AG20443 (cell line): ENCODE results near the gene GAPVD1.

Experiments
- DNase-seq: peaks from one replicate; pipeline ENCODE4 v3.0.0; 2012; ENCODE audit warnings: low spot score, mixed read lengths

Gene GAPVD1

DNA sequence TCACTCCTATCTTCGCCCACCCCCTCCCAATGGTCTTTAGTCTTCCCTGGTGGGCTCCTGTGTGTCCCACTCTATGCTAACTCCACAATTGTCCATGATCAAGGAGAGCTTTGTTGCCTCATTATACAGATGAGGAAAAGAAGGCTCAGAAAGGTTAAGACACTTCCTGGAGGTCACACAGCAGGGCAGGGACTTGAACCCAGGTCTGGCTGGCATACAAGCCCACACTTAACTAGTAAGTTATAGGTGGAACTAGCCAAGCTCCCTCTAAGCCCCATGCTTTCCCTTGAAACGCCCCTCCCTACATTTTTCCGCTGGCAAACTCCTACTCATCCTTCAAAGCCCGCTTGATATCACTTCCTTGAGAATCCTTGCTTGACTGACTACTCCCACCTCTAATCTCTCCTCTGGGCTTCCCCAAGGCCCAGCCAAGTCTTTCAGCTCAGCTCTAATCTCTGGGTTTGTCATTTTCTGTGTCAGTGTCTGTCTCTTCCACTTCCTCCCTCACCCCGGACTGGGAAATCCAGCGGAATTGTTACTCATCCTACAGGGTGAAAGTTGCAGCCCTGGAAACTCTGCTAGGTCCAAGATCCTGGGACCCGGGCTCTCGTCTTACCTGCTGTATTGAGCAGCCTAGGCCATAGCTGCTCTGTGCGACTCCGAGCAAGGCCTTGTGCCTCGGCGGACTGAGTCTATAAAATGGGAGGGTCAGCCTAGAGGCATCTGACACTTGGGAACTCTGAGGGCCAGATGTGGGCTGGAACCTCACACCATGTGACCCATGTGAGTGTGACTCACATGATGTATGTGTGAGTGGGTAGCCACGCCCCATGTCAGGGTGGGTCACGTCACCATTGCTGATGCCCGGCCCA is 144.5 kb downstream of the GAPVD1 start:
- peak; percentile 50 for DNase-seq

DNA sequence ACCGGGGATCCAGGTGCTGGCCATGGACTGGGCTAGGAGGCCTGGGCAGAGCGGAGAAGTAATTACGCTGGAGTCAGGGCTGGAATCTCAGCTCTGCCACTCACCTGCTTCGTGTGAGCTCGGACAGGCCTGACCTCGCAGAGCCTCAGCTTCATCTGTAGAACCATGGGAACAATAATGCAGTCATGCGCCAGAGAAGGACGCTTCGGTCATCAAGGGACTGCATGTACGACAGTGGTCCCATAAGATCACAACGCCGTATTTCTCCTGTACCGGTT is 145.1 kb downstream of the GAPVD1 start:
- DNase-seq: no peak

DNA sequence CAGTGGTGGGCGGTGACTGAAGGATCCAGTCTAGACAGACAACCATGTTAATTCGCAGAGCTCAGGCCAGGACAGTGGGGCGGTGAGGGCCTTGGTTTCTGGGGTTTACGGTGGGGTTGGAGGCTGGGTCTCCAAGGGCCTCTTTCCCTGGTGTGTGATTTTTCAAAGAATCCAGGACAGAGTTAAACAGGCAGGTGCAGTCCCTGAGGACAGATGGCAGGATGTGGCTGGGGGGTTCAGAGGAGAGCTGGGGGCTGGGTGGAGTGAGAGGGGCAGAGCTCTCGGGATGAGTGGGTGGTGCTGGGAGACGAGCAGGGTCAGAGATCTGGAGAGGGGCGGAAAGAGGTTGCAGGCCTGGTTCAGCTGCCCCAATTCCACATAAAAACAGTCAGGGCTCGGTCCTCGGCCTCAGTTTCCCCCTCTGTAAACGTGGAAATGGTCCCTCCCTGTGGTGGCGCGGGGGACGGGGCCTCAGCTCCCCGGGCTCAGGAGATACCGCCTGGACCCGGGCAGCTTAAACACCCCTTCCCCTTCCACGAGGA is 145.9 kb downstream of the GAPVD1 start:
- DNase-seq: no peak

DNA sequence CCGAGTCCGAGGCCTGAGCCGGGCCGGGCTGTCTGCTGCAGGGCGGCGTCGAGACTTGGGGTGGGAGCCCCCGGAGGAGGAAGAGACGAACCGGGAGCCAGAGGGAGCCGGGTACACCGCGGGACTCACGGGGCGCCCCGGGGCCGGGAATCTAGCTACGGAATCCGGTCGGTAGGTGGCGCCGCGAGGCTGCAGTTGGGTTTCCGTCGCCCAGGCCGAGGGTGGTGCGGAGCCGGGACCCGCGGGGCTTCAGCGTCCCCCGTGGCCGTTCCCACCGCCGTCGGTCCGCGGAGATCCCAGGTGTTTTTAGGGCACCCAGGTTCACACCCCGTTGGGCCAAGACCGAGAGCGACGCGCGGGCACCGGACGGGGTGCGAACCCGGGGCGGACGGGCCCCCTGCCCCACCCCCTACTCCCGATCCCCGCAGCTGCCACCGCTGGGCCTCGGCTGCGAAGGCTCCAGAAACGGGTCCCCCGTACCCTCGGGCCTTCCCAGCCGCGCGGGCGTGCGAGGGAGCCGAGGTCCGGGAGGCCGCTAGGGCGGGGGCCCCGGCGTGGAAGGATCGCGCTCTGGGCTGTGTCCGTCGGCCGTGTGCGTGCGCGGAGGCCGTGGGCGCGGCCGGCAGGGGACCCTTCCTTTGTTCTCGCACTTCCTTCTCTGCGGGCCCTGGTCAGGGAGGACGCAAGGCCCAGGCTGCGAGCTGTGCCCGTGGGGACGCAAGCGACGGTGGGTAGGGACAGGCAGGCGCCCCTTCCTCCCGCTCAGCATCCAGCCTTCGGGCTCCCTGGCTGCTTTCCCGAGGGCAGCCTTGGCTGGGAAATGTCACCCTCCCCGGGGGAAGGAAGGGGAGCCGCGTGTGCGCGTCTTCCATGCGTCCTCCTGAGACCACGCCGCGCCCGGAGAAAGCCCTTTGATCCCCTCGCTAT is 146.6 kb downstream of the GAPVD1 start:
- peak; percentile 96 for DNase-seq

DNA sequence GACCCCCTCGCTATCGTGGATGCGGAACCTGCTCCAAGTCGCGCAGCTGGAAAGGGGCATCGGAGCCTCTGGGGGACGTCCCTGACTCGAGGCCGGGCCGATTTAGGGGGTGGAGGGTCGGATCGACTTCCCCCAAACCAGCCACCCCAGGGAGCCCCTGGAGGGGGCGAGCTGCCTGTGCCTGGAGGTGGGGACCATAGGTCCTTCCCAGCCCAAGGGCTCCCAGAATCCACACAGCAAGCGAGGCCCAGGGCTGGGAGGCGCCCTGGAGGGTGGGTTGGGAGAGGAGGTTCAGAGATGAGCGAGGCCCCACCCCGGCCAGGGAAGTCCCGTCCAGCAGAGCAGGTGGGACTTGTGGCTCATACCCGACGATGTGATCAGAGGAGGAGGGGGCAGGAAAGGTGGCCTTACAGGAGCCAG is 147.6 kb downstream of the GAPVD1 start:
- no peak for DNase-seq

DNA sequence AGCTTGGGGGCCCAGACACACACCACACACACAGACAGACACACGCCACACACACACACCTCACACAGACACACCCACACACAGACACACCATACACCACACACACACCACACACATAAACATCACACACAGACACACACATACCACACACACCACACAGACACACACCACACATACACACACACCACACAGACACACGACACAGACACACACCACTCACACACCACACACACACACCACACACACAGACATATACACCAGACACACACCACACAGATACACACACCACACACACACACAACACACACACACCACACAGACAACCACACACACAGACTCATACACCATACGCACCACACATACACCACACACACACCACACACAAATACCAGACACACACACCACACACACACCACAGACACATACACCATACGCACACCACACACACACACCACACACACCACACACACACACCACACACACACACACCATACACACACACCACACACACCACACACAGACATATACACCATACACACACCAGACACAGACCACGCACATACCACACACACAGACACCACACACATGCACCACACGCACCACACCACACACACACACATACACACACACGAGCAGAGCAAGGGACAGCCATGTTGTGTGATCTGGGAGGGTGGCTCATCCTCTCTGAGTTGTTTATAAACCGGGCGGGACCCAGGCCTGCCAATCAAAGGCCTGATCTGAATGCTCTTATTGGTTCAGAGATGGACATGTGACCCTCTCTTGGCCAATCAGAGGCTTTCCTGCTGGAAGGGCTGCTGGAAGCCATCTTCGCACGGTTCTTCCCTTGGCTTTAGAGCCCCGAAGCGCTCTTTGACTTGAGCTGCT is 148.3 kb downstream of the GAPVD1 start:
- peak; percentile 49 for DNase-seq

DNA sequence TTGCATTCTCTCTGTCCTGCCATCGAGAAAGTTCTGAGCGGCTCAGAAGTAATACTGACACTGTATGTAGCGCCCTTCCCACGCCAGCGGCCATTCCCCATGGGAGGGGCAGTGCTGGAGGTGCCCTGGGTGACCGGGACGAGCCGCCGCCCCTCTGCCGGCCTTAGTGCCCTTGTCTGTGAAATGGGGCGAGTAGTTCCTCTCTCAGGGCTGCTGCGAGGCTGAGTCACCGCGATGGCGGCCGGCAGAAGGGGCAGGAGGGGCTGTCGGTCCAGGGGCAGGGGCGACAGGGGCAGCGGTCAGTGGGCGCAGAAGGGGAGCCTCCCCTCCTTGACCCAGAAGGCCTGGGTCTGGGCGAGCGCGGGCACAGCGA is 148.9 kb downstream of the GAPVD1 start:
- no peak for DNase-seq

DNA sequence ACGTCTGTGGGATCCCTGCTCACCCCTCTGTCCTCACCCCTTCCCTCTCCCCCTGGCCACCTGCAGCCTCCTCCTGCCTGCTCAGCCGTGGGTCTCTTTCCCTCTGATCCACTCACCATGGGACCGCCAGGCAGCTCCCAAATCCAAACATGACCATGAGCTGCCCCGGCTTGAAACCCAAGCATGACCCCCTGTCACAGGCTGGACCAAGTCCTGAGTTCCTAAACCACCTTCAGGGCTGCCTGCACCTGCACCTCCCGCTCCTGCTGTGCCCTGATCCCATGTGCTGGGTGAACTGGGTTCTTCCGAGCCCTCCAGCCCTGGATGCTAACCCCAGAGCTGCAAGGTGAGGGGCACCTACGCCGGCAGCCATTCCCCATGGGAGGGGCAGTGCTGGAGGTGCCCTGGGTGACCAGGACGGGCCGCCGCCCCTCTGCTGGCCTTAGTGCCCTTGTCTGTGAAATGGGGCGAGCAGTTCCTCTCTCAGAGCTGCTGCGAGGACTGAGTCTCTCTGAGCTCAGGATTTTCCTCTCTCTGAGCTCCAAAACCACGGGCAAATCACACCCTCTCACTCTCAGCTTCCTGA is 149.6 kb downstream of the GAPVD1 start:
- no peak for DNase-seq

DNA sequence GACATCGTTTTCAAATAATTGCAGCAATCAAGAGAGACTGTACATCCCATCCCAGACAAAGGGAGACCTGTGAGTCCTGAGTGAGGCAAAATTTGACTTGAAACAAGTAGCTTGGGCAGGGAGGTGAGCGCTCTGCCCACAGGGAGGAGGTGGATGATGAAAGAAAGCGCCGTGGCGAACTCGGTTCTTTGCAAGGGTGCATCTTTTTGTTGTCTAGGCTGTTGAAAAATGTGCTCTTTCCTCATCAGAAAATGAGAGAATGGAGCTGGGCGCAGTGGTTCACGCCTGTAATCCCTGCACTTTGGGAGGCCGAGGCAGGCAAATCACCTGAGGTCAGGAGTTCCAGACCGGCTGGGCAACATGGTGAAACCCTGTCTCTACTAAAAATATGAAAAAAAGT is 150.5 kb downstream of the GAPVD1 start:
- DNase-seq: no peak

DNA sequence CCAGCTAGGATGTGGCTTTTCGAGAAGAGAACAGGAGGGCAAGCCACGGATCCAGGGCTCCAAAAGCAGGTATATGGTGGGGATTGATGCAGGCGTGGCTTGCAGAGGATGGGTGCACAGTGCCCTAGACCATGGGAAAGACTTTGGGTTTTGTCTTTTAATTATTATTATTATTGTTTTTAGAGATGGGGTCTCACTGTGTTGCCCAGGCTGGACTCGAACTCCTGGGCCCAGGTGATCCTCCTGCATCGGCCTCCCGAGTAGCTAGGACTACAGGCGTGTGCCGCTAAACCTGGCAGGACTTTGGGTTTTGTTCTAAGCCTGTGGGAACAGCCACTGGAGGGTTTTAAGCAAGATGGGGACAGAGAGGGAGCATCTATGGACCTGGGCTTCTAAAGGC is 152.0 kb downstream of the GAPVD1 start:
- no peak for DNase-seq

DNA sequence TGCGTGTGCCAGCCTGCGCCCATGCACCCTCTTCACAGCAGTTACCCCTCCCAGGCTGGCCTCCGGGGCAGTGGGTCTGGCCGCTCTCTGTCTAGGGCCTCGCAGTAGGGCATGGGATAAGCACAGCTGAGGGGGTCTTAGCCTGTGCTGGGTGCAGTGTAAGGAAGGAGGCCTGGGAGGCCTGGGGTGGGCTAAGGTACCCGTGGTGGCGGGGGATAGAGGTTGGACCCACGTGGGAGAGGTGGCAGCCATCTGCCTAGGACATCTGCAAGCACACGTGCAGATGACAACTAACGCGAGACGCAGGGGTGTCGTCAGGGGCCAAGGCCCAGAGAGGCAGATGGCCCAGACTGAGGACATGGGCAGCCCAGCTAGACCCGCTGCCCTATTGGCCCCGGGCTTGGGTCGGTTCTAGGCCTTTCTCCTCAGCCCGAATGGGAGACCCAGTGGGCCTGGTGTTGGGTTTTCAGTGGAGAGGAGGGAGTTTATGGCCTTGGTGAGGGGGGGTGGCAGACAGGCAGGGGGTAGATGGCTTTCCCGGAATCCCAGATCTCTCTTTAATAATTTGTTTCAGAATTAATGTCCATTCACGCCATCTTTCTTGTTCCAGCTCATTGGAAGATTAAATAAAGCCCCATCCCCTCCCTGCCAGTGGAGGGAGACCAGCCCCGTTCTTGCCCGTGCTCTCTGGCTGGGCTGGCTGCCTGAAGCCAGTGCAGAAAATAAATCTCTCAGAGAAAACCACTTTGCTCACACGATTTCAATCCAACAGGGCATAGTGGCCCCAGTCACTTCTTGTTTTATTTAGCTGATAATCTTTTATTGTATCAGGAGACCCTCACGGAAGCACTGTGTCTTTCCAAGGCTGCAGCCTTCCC is 154.2 kb downstream of the GAPVD1 start:
- no peak for DNase-seq

DNA sequence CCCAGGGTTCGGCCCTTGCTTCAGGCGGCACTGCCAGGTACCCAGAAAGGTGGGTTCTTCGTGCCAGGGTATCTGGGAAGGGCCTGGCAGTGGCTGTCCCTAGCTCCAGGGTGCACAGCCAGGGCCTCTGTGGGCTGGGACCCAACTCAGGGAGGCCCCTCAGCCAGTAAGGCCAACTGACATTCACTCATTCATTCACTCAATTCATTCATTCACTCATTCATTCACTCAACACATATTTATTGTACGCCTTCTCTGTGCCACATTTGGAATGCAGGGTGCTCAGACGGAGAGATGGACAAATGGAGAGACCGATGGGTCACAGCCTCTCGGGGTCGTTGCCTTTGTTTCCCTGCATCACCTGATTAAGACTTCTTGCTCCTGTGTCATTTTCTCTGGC is 154.9 kb downstream of the GAPVD1 start:
- no peak for DNase-seq
